ENCODE data around the gene SLC19A1.
A peak's percentile ranks its signal among the peaks of the same experiment; 100 is the strongest.

Gene SLC19A1

DNA sequence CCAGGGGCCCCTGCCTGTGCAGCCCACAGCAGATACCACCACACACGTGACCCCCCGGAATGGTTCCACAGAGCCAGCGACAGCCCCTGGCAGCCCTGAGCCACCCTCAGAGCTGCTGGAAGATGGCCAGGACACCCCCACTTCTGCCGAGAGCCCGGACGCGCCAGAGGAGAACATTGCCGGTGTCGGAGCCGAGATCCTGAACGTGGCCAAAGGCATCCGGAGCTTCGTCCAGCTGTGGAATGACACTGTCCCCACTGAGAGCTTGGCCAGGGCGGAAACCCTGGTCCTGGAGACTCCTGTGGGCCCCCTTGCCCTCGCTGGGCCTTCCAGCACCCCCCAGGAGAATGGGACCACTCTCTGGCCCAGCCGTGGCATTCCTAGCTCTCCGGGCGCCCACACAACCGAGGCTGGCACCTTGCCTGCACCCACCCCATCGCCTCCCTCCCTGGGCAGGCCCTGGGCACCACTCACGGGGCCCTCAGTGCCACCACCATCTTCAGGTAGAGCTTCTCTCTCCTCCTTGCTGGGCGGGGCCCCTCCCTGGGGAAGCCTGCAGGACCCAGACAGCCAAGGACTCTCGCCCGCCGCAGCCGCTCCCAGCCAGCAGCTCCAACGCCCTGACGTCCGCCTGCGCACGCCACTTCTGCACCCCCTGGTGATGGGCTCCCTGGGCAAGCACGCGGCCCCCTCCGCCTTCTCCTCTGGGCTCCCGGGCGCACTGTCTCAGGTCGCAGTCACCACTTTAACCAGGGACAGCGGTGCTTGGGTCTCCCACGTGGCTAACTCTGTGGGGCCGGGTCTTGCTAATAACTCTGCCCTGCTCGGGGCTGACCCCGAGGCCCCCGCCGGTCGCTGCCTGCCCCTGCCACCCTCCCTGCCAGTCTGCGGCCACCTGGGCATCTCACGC, 86.3 kb downstream of the SLC19A1 start:
- Histone ChIP-seq H3K27ac (ENCODE audit: insufficient read depth, low read depth, low read length, poor library complexity, severe bottlenecking) (no peak overlapping the region), H3K36me3 (ENCODE audit: control insufficient read depth, insufficient read depth, low read length) (no peaks in the 10 kb centered on the region), H3K9me3 (ENCODE audit: control insufficient read depth, low read length) (no peaks in the 10 kb centered on the region), H3K27me3 (ENCODE audit: control insufficient read depth, insufficient read depth, low read length, poor library complexity, severe bottlenecking) (no peaks in the 10 kb centered on the region), H3K4me1 (ENCODE audit: control insufficient read depth, insufficient read depth, low read length) (peaks cover 14% of the 10 kb centered on the region), H3K4me3 (ENCODE audit: insufficient read depth, low read depth, low read length) (no peak overlapping the region)
- 95% methylated on average over 47 of the region's 47 CpGs for WGBS, 2 experiments

DNA sequence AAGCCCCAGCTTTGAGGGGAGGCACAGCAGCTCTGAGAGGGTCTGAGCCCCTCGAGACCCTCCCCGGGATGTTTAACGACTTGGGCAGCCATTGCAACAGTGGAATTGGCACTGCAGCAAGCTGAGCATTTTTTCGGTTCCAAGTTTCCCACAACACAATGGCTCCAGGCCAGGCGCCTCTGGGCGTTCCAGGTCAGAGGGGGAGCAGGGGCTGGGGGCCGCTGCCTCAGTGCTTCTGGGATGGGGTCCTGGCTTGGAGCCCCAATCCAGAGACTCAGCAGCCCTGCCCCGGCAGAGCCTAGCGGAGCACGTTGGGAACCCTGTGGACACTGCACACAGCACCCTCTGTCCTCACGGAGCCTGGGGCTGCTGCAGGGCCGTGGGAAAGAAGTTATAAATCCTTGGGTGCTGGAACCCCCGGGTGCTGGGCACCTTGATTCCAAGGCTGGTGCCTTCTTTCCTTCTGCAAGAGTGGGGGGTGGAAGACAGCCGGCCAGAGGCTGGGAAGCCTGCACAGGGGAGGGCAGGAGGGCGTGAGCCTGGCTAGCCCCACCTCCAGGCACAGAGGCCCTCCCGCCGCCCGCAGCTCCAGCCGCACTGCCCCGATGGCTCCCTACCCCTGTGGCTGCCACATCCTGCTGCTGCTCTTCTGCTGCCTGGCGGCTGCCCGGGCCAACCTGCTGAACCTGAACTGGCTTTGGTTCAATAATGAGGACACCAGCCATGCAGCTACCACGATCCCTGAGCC, 87.1 kb downstream of the SLC19A1 start:
- Histone ChIP-seq H3K36me3 (ENCODE audit: control insufficient read depth, insufficient read depth, low read length) (no peaks in the 10 kb centered on the region), H3K9me3 (ENCODE audit: control insufficient read depth, low read length) (no peaks in the 10 kb centered on the region), H3K4me1 (ENCODE audit: control insufficient read depth, insufficient read depth, low read length) (peaks cover 14% of the 10 kb centered on the region), H3K27me3 (ENCODE audit: control insufficient read depth, insufficient read depth, low read length, poor library complexity, severe bottlenecking) (no peaks in the 10 kb centered on the region), H3K27ac (ENCODE audit: insufficient read depth, low read depth, low read length, poor library complexity, severe bottlenecking) (no peak overlapping the region), H3K4me3 (ENCODE audit: insufficient read depth, low read depth, low read length) (no peak overlapping the region)
- 83 to 87% methylated on average over 23 of the region's 23 CpGs for WGBS, 2 experiments

DNA sequence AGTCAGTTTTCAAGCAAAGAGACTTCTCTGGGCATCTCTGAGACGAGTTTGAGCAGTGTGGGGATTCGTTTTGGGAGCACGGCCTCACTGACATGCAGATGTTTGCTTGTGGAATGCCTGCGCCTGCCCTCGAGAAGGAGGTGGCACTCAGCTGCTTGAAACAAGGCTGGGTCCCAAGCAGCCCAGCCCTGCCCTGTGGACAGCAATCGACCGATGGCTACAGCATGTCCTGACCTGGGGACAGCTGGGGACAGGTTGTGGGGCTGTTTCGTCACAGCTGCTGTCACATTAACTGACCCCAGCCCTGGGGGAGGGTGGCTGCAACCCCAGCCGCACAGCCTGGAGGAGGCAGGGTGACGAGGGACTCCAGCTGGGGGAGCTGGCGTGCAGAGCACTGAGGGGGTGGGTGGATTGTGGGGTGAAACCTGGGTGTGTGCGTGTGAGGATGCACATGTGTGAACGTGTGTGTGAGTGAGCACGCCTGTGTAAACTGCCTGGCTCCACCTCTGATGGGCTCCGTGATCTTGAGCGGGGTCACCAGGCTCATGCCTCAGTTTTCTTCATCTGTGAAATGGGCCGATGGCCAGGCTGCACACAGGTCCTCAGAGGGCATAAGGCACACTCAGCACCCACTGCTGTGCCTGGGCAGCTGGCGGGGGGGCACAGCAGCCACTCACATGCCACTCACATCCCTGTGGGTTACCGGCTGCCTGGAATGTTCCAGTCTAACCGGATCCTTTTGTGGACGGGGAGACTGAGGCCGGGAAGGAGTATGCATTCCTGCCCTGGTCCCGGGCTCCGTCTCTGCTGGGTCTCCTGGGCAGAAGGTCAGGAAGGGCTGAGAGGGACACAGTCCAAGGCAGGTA, 87.9 kb downstream of the SLC19A1 start:
- no peaks in the 10 kb centered on the region for H3K9me3 ChIP-seq (ENCODE audit: control insufficient read depth, low read length)
- no peaks in the 10 kb centered on the region for H3K27me3 ChIP-seq (ENCODE audit: control insufficient read depth, insufficient read depth, low read length, poor library complexity, severe bottlenecking)
- H3K4me1 ChIP-seq (ENCODE audit: control insufficient read depth, insufficient read depth, low read length) = peaks cover 14% of the 10 kb centered on the region
- no peak overlapping the region for H3K4me3 ChIP-seq (ENCODE audit: insufficient read depth, low read depth, low read length)
- 91 to 93% methylated on average over 24 of the region's 24 CpGs for WGBS, 2 experiments
- no peak overlapping the region for H3K27ac ChIP-seq (ENCODE audit: insufficient read depth, low read depth, low read length, poor library complexity, severe bottlenecking)
- H3K36me3 ChIP-seq (ENCODE audit: control insufficient read depth, insufficient read depth, low read length) = no peaks in the 10 kb centered on the region

DNA sequence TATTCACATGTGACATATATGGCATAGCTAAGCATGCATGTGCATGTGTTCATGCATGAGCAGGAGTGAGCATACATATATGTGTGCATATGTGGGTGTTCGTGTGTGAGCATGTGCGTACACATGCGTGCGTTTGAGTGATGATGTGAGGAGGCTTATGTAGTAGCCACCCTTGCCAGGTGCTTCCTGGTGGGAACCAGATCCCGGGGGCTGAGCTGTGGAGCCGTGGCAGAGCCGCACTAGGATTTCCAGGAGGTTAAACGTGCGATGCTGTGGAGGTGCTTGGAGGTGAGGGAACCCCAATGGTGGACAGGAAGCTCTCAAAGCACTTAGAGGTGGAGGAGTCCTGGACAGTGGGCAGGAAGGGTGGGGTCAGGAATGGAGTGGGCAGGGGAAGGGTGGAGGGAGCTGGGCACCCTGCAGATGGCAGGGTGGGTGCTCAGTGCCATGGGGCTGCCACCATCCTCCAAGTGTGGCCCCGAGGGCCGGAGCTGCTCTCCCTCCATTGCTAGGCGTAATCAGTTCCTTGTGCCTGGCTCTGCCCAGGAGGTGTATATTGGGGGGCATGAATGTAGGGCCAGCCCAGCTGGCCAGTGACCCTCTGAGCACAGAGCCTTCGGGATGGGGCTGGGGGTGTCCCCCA, 88.8 kb downstream of the SLC19A1 start:
- Histone ChIP-seq H3K4me3 (ENCODE audit: insufficient read depth, low read depth, low read length) (no peak overlapping the region), H3K4me1 (ENCODE audit: control insufficient read depth, insufficient read depth, low read length) (peaks cover 14% of the 10 kb centered on the region), H3K36me3 (ENCODE audit: control insufficient read depth, insufficient read depth, low read length) (no peaks in the 10 kb centered on the region), H3K27ac (ENCODE audit: insufficient read depth, low read depth, low read length, poor library complexity, severe bottlenecking) (peak overlapping the region; percentile 17), H3K9me3 (ENCODE audit: control insufficient read depth, low read length) (no peaks in the 10 kb centered on the region), H3K27me3 (ENCODE audit: control insufficient read depth, insufficient read depth, low read length, poor library complexity, severe bottlenecking) (no peaks in the 10 kb centered on the region)
- WGBS, 2 experiments = 95 to 96% methylated on average over 13 of the region's 13 CpGs

DNA sequence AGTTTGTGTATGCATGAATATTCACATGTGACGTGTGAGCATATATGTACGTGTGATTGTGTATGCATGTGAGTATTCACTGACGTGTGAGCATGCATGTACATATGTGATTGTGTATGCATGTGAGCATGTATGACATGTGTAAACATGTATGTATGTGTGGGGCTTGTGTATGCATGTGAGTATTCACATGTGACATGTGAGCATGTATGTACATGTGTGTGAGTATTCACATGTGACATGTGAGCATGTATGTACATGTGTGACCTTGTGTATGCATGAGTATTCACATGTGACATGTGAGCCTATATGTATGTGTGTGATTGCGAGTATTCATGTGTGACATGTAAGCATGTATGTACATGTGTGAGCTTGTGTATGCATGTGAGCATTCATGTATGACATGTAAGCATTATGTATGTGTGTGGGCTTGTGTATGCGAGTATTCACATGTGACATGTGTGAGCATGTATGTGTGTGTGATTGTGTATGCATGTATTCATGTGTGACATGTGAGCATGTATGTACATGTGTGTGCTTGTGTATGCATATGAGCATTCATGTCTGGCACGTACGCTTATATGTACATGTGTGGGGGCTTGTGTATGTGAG, 89.4 kb downstream of the SLC19A1 start:
- WGBS, 2 experiments = 96% methylated on average over 7 of the region's 7 CpGs
- H3K4me1 ChIP-seq (ENCODE audit: control insufficient read depth, insufficient read depth, low read length) = peaks cover 14% of the 10 kb centered on the region
- H3K36me3 ChIP-seq (ENCODE audit: control insufficient read depth, insufficient read depth, low read length) = no peaks in the 10 kb centered on the region
- no peak overlapping the region for H3K4me3 ChIP-seq (ENCODE audit: insufficient read depth, low read depth, low read length)
- no peak overlapping the region for H3K27ac ChIP-seq (ENCODE audit: insufficient read depth, low read depth, low read length, poor library complexity, severe bottlenecking)
- H3K9me3 ChIP-seq (ENCODE audit: control insufficient read depth, low read length) = no peaks in the 10 kb centered on the region
- no peaks in the 10 kb centered on the region for H3K27me3 ChIP-seq (ENCODE audit: control insufficient read depth, insufficient read depth, low read length, poor library complexity, severe bottlenecking)

DNA sequence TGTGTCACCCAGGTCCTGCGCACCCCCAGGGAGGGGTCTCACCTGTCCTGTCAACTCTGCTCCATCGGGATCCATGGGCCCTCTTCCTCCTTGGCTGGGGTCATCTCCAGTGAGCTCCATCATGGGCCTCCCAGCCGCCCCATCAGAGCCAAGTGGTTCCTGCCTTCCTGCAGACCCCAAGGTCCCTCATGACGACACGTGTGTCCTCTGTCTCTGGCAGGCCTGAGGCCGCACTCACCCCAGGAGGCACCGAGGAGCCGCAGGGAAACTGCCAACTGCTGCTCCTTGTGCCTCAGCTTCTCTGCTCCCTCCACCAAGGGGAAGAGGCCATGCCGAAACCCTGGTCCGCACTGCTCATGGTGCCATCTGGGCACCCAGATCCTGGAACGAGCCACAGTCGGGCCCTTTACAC, 90.5 kb downstream of the SLC19A1 start:
- H3K4me1 ChIP-seq (ENCODE audit: control insufficient read depth, insufficient read depth, low read length) = peaks cover 14% of the 10 kb centered on the region
- WGBS, 2 experiments = 94 to 95% methylated on average over 12 of the region's 12 CpGs
- no peak overlapping the region for H3K4me3 ChIP-seq (ENCODE audit: insufficient read depth, low read depth, low read length)
- H3K27ac ChIP-seq (ENCODE audit: insufficient read depth, low read depth, low read length, poor library complexity, severe bottlenecking) = peak overlapping the region; percentile 11
- no peaks in the 10 kb centered on the region for H3K36me3 ChIP-seq (ENCODE audit: control insufficient read depth, insufficient read depth, low read length)
- no peaks in the 10 kb centered on the region for H3K9me3 ChIP-seq (ENCODE audit: control insufficient read depth, low read length)
- H3K27me3 ChIP-seq (ENCODE audit: control insufficient read depth, insufficient read depth, low read length, poor library complexity, severe bottlenecking) = no peaks in the 10 kb centered on the region

DNA sequence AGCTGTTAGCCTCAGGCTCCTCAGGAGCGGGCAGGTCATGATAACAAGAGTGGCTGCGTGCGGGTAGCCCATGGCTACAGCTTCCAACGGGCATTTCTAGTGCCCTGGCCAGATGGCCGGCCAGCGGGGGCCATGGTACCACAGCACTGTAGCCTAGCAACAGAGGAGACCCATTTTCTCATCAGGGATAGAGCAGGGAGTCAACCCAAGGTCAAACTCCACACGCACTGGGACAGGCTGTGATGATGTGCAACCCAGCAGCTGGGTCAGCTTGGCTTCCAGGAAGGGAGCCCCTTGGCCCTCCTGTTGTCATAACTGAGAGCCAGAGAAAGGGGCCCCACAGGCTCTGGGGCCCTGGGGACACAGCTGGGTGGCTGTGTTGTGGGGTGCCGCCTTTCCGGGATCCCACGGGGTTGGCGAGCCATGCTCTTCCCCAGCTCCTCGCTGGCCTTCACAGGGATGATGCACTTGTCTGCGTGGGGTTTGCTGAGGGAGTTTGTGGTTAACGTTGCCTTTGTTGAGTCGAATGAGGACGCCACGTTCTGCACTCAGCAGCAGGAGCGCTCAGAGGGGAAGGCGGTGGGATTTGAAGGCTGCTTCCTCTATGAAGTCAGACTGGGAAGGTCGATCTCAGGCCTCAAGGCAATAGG, 91.0 kb downstream of the SLC19A1 start:
- 93 to 94% methylated on average over 20 of the region's 20 CpGs for WGBS, 2 experiments
- no peak overlapping the region for H3K4me3 ChIP-seq (ENCODE audit: insufficient read depth, low read depth, low read length)
- H3K36me3 ChIP-seq (ENCODE audit: control insufficient read depth, insufficient read depth, low read length) = no peaks in the 10 kb centered on the region
- peaks cover 14% of the 10 kb centered on the region for H3K4me1 ChIP-seq (ENCODE audit: control insufficient read depth, insufficient read depth, low read length)
- no peak overlapping the region for H3K27ac ChIP-seq (ENCODE audit: insufficient read depth, low read depth, low read length, poor library complexity, severe bottlenecking)
- no peaks in the 10 kb centered on the region for H3K27me3 ChIP-seq (ENCODE audit: control insufficient read depth, insufficient read depth, low read length, poor library complexity, severe bottlenecking)
- no peaks in the 10 kb centered on the region for H3K9me3 ChIP-seq (ENCODE audit: control insufficient read depth, low read length)

DNA sequence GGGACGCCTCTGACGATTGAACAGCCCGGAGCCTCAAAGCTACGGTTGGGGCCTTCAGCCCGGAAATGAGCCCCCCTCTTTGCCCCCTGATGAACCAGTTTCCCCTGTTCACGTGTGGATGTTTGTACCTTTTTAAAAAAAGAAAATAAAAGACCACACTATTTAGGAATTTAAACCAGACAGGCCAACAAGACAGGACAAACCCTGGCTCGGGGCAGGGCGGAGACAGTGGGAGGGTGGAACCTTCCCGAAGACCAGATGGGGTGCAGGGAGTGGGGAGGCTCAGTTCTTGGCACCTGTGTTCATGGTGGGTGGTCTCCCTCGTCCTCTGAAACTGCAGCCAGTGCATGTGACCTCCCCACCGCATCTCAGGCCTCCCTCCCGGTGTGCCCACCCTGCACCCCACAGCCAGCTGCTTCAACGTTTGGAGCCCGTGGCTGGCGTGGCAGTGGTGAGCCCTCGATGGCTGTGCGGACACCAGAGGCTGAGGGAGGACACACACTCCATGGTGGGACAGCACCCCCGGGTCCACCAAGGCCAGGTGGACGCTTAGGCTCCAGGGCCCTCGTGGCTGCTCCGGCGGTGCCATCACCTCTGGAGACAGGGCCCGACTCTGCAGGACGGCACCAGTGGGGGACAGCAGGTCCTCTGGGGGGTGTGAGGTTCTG, 91.7 kb downstream of the SLC19A1 start:
- Histone ChIP-seq H3K4me1 (ENCODE audit: control insufficient read depth, insufficient read depth, low read length) (peaks cover 14% of the 10 kb centered on the region), H3K27ac (ENCODE audit: insufficient read depth, low read depth, low read length, poor library complexity, severe bottlenecking) (no peak overlapping the region)
- 94% methylated on average over 23 to 24 of the region's 24 CpGs for WGBS, 2 experiments

More for the DNA sequence above, 91.7 kb downstream of the SLC19A1 start:
- H3K36me3 ChIP-seq (ENCODE audit: control insufficient read depth, insufficient read depth, low read length) = no peaks in the 10 kb centered on the region
- H3K9me3 ChIP-seq (ENCODE audit: control insufficient read depth, low read length) = no peaks in the 10 kb centered on the region
- H3K27me3 ChIP-seq (ENCODE audit: control insufficient read depth, insufficient read depth, low read length, poor library complexity, severe bottlenecking) = no peaks in the 10 kb centered on the region
- H3K4me3 ChIP-seq (ENCODE audit: insufficient read depth, low read depth, low read length) = no peak overlapping the region

All from ectodermal cell (in vitro differentiated cells).